Neural progenitor cell (in vitro differentiated cells): ENCODE data around the gene CDC37L1.

Experiments used
- EZH2 ChIP-seq: fragments of 200-600 bp; sonication (generic); IDR thresholded peaks from 2 replicates; pipeline ENCODE4 v1.6.1; 2017; ENCODE audit warnings: antibody characterized with exemption, mild to moderate bottlenecking, moderate library complexity
- EZH2phosphoT487 ChIP-seq: fragments of 200-600 bp; sonication (generic); IDR thresholded peaks from 2 replicates; pipeline ENCODE4 v1.6.1; 2017; ENCODE audit warnings: antibody characterized with exemption
- TF ChIP-seq, protein P1 (sequence below): fragments of 200-600 bp; sonication (generic); IDR thresholded peaks from 2 replicates; pipeline ENCODE4 v1.5.1; 2017; ENCODE audit warnings: antibody characterized with exemption, mild to moderate bottlenecking

DNA sequence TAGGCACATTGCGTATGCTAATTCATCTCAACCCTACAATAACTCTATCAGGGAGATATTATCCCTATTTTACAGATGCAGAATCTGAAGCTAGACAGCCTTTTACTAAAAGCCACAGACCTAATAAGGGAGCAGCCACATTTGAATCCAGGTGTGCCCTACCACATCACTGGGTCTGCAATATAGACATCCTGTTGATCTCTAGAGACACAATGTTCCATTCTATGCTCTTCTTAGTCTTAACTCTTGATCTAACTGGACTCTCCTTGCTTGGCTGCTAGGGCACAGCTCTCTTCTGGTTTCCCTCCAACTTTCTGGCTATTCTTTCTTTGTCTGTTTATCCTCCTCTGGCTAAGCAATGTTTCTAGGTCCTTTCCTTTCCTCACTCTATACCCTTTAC lies 11.7 kb upstream of the CDC37L1 start:
- TF ChIP-seq, protein P1, sequence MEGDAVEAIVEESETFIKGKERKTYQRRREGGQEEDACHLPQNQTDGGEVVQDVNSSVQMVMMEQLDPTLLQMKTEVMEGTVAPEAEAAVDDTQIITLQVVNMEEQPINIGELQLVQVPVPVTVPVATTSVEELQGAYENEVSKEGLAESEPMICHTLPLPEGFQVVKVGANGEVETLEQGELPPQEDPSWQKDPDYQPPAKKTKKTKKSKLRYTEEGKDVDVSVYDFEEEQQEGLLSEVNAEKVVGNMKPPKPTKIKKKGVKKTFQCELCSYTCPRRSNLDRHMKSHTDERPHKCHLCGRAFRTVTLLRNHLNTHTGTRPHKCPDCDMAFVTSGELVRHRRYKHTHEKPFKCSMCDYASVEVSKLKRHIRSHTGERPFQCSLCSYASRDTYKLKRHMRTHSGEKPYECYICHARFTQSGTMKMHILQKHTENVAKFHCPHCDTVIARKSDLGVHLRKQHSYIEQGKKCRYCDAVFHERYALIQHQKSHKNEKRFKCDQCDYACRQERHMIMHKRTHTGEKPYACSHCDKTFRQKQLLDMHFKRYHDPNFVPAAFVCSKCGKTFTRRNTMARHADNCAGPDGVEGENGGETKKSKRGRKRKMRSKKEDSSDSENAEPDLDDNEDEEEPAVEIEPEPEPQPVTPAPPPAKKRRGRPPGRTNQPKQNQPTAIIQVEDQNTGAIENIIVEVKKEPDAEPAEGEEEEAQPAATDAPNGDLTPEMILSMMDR, result no peak
- TF ChIP-seq EZH2phosphoT487, result no peak
- TF ChIP-seq EZH2, result no peak
